A549 (cell line): ENCODE measurements around the gene LATS2. TPM values are rescaled to one million over a fixed set of nuclear protein-coding genes. Genes with fewer than 3 reads are reported as not detected.

Experiments used
- ATAC-seq, 2 experiments: fragments of 200-7000 bp in 1 of 2; fragments of >200 bp in 1 of 2; cut with Nextera tagmentation in 1 of 2; cut with Tn5 transposase in 1 of 2; 3 replicates each; pipeline versions ENCODE4 v1.8.0 to v1.9.1; 2018 to 2020; ENCODE audit warnings: mild to moderate bottlenecking in 1 of 2, moderate library complexity in 1 of 2
- CTCF ChIA-PET: fragments of 300-600 bp; sonication (Branson Sonifier 250); formaldehyde crosslinking; extraction: SDS; loops from one replicate; lab custom pipeline; 2021; ENCODE audit warnings: antibody characterized with exemption, inconsistent platforms; lab: Yijun Ruan, JAX
- POLR2A ChIA-PET: fragments of 350-600 bp; formaldehyde crosslinking; extraction: SDS; loops from one replicate; lab custom pipeline; 2021; ENCODE audit warnings: antibody characterized with exemption, inconsistent platforms; lab: Yijun Ruan, JAX
- DNase-seq, 2 experiments: peaks; one replicate each; pipeline versions ENCODE4 v3.0.0 to v3.0.0-alpha.2; 2011 to 2016; ENCODE audit warnings: low read depth in 1 of 2, low spot score in 1 of 2
- FAIRE-seq: peaks from 2 replicates; lab custom pipeline; 2011; peaks lifted over from hg19 to GRCh38; lab: Jason Lieb, UNC
- H3K27ac ChIP-seq, 2 experiments: fragments of >200 bp; sonication (Bioruptor Twin); formaldehyde crosslinking; 3 replicates each; pipeline ENCODE4 v1.5.1; 2016 to 2017
- H3K4me1 ChIP-seq: fragments of >200 bp; sonication (Bioruptor Twin); formaldehyde crosslinking; 3 replicates; pipeline ENCODE4 v1.6.1; 2016
- H3K4me2 ChIP-seq: fragments of >200 bp; sonication (Bioruptor Twin); formaldehyde crosslinking; 3 replicates; pipeline ENCODE4 v1.6.1; 2016
- H3K4me3 ChIP-seq: fragments of >200 bp; sonication (Bioruptor Twin); formaldehyde crosslinking; 3 replicates; pipeline ENCODE4 v1.5.1; 2016
- H3K9me3 ChIP-seq: fragments of >200 bp; sonication (Bioruptor Twin); formaldehyde crosslinking; 3 replicates; pipeline ENCODE4 v1.6.1; 2016
- BCL3 ChIP-seq: fragments of >200 bp; sonication (Bioruptor Twin); formaldehyde crosslinking; IDR thresholded peaks from 3 replicates; pipeline ENCODE4 v1.6.1; 2016
- CEBPB ChIP-seq, 2 experiments: fragments of >200 bp in 1 of 2; sonication (Bioruptor Twin) in 1 of 2; formaldehyde crosslinking in 1 of 2; IDR thresholded peaks; 2 replicates each; pipeline ENCODE4 v1.6.1; 2012 to 2016
- EHMT2 ChIP-seq: fragments of 200-600 bp; sonication (generic); IDR thresholded peaks from 2 replicates; pipeline ENCODE4 v1.6.1; 2016; ENCODE audit warnings: antibody characterized with exemption, low read depth, mild to moderate bottlenecking, moderate library complexity
- EP300 ChIP-seq, 2 experiments: fragments of >200 bp; sonication (Bioruptor Twin); formaldehyde crosslinking; IDR thresholded peaks; 2 replicates in 1 of 2; 3 replicates in 1 of 2; pipeline ENCODE4 v1.6.1; 2016 to 2017
- FOSL2 ChIP-seq, 2 experiments: fragments of 450-650 bp in 1 of 2; fragments of >200 bp in 1 of 2; sonication (Bioruptor Twin) in 1 of 2; formaldehyde crosslinking; IDR thresholded peaks; 2 replicates each; pipeline versions ENCODE4 v1.5.0 to v1.6.1; 2016 to 2020; ENCODE audit warnings: mild to moderate bottlenecking in 1 of 2, moderate library complexity in 1 of 2
- FOXS1 ChIP-seq: fragments of 250-450 bp; sonication (Bioruptor Pico); IDR thresholded peaks from 2 replicates; pipeline ENCODE4 v1.5.0; 2020; ENCODE audit warnings: mild to moderate bottlenecking, moderate library complexity
- GATA3 ChIP-seq: IDR thresholded peaks from 2 replicates; pipeline ENCODE4 v1.6.1; 2012; ENCODE audit warnings: borderline replicate concordance
- HDAC2 ChIP-seq: fragments of 200-600 bp; sonication (generic); IDR thresholded peaks from 2 replicates; pipeline ENCODE4 v1.6.1; 2016
- HES2 ChIP-seq: fragments of >200 bp; sonication (Bioruptor Twin); formaldehyde crosslinking; IDR thresholded peaks from 2 replicates; pipeline ENCODE4 v1.6.1; 2016
- HMGXB4 ChIP-seq: fragments of 250-450 bp; sonication (Bioruptor Pico); IDR thresholded peaks from 2 replicates; pipeline ENCODE4 v1.5.0; 2021; ENCODE audit warnings: mild to moderate bottlenecking, moderate library complexity, borderline replicate concordance
- JUN ChIP-seq, 2 experiments: fragments of >200 bp; sonication (Bioruptor Twin); formaldehyde crosslinking; IDR thresholded peaks; 2 replicates in 1 of 2; 3 replicates in 1 of 2; pipeline ENCODE4 v1.6.1; 2016 to 2017
- JUNB ChIP-seq: fragments of >200 bp; sonication (Bioruptor Twin); formaldehyde crosslinking; IDR thresholded peaks from 2 replicates; pipeline ENCODE4 v1.6.1; 2016
- MAX ChIP-seq: IDR thresholded peaks from 2 replicates; pipeline ENCODE4 v1.6.1; 2012
- POLR2AphosphoS2 ChIP-seq: conservative IDR thresholded peaks from 2 replicates; pipeline ENCODE4 v1.6.1; 2012; ENCODE audit warnings: low read length, improper control_type of control experiment, inconsistent platforms
- RARB ChIP-seq: fragments of 250-450 bp; sonication (Bioruptor Pico); IDR thresholded peaks from 2 replicates; pipeline ENCODE4 v1.8.0; 2021; ENCODE audit warnings: mild to moderate bottlenecking, moderate library complexity
- REST ChIP-seq: fragments of 200-600 bp; sonication (generic); IDR thresholded peaks from 2 replicates; pipeline ENCODE4 v1.6.1; 2016; ENCODE audit warnings: antibody characterized with exemption, mild to moderate bottlenecking, moderate library complexity
- SMC3 ChIP-seq: fragments of >200 bp; sonication (Bioruptor Twin); formaldehyde crosslinking; IDR thresholded peaks from 3 replicates; pipeline ENCODE4 v1.6.1; 2018; ENCODE audit warnings: inconsistent platforms
- TFCP2L1 ChIP-seq: fragments of 250-450 bp; sonication (Bioruptor Pico); IDR thresholded peaks from 2 replicates; pipeline ENCODE4 v1.5.0; 2021; ENCODE audit warnings: mild to moderate bottlenecking
- TP53 ChIP-seq: fragments of 250-450 bp; sonication (Bioruptor Pico); IDR thresholded peaks from 2 replicates; pipeline ENCODE4 v1.5.0; 2021; ENCODE audit warnings: mild to moderate bottlenecking, moderate library complexity
- WGBS: methylation state at CpG from one replicate; pipeline ENCODE4 v1.1.6; 2017; ENCODE audit errors: missing lambda C conversion rate; 5-methylcytosine and 5-hydroxymethylcytosine counted together
- polyA plus RNA-seq, 4 experiments: library from polyadenylated mRNA; depleted of rRNA in 3 of 4; stranded (reverse); fragments of >200 nt; fragmentation: RNase III in 1 of 4; extraction: RNeasy Plus Mini Kit Qiagen cat#74134 plus additional on column Dnase treatment in 1 of 4; gene quantifications; 2 replicates in 3 of 4; 3 replicates in 1 of 4; pipeline ENCODE4 v1.2.3, GENCODE V29; 2011 to 2017

The LATS2 gene
- polyA plus RNA-seq, 2 of the 4 experiments (the other 2 are of a cell fraction): 7.8 to 7.9 TPM

GRCh38 chr13:21071924-21072323, 10.5 kb upstream of the LATS2 start (continued):
- TF ChIP-seq TFCP2L1 (CRISPR knock-in tag): no peak
- TF ChIP-seq FOXS1: no peak

GRCh38 chr13:21071015-21071414, 9.6 kb upstream of the LATS2 start:
- H3K27ac ChIP-seq: peak overlapping the region; percentile 57 to 84
- 22% methylated on average over 4 of the region's 4 CpGs for WGBS

GRCh38 chr13:21069561-21070004, 8.2 kb upstream of the LATS2 start:
- H3K4me3 ChIP-seq: no peak overlapping the region
- ChIA-PET CTCF (interaction anchor here (0.8 kb wide), 2 partner anchors 9 to 56 kb away, joined by 3 to 4 read pairs; no protein-coding TSS in a partner anchor), POLR2A (interaction anchor here (1.0 to 1.4 kb wide), 2 partner anchors 9 to 126 kb away, joined by 4 to 14 read pairs; partner anchors contain the start of gene LATS2)
- WGBS: 2% methylated on average over 6 of the region's 6 CpGs
- no peaks in the 10 kb centered on the region for H3K9me3 ChIP-seq
- TF ChIP-seq JUNB (peak; percentile 71), HMGXB4 (CRISPR knock-in tag) (no peak), CEBPB (IDR thresholded peaks at IDR 0.05) (peak; percentile 100), EP300 (IDR thresholded peaks at IDR 0.05) (peak; percentile 50 to 75; a peak in 3 of 5 replicates), MAX (peak; percentile 52; the same call in 1 of the 2 replicates), GATA3 (peak; percentile 85; the same call in 1 of the 2 replicates), JUN (IDR thresholded peaks at IDR 0.05) (peak; percentile 65 to 73; a peak in 4 of 5 replicates), TP53 (CRISPR knock-in tag) (no peak), POLR2AphosphoS2 (no peak), SMC3 (peak; percentile 18; the same call in 1 of the 3 replicates), FOSL2 (IDR thresholded peaks at IDR 0.05) (peak; percentile 72), FOSL2 (CRISPR knock-in tag; IDR thresholded peaks at IDR 0.05) (peak; percentile 92), HES2 (peak; percentile 95), REST (no peak), BCL3 (peak; percentile 74; the same call in 2 of the 3 replicates)
- H3K4me2 ChIP-seq: peak overlapping the region; percentile 69
- peak; percentile 91 to 95 for ATAC-seq
- DNase-seq: peak; percentile 59 to 85
- H3K27ac ChIP-seq: peak overlapping the region; percentile 57 to 84
- no peak for FAIRE-seq
- peaks cover 34% of the 10 kb centered on the region for H3K4me1 ChIP-seq

More at GRCh38 chr13:21071015-21071414, 9.6 kb upstream of the LATS2 start:
- no peak; a peak in 1 of 6 replicates for ATAC-seq
- CTCF ChIA-PET: no interaction called here
- H3K4me3 ChIP-seq: no peak overlapping the region
- POLR2A ChIA-PET: interaction anchor here (0.8 kb wide), 1 partner anchor 10 kb away, joined by 5 read pairs; the partner anchor contains the start of gene LATS2
- no peak for DNase-seq
- peak overlapping the region; percentile 69 for H3K4me2 ChIP-seq
- TF ChIP-seq GATA3 (peak; percentile 69; the same call in 1 of the 2 replicates), RARB (no peak), HDAC2 (no peak), EHMT2 (no peak)
- H3K9me3 ChIP-seq: no peaks in the 10 kb centered on the region
- no peak for FAIRE-seq
- H3K4me1 ChIP-seq: peaks cover 34% of the 10 kb centered on the region
